CD14-positive monocyte (primary cell): ENCODE results near the gene SENP8. TPM values are rescaled to one million over a fixed set of nuclear protein-coding genes. Genes with fewer than 3 reads are reported as not detected.

Experiments
- DNase-seq, 3 donors: peaks; one replicate each; pipeline ENCODE4 v3.0.0-alpha.2; 2011 to 2022
- H2AFZ ChIP-seq: 2 replicates; pipeline ENCODE4 v1.6.0; 2012; ENCODE audit warnings: mild to moderate bottlenecking, low read depth, low read length, inconsistent platforms; ENCODE audit not compliant: insufficient read depth, poor library complexity, severe bottlenecking
- H3K27ac ChIP-seq, 2 donors: 1 replicate in 1 of 2; 2 replicates in 1 of 2; pipeline ENCODE4 v1.5.1; 2012 to 2013; ENCODE audit warnings: low read length in 2 of 2, control low read depth in 1 of 2, inconsistent platforms in 1 of 2, low read depth in 1 of 2, mild to moderate bottlenecking in 1 of 2
- H3K27me3 ChIP-seq, 2 donors: one replicate each; pipeline versions ENCODE4 v1.6.0 to v1.6.1; 2011 to 2013; ENCODE audit warnings: low read length in 2 of 2; ENCODE audit not compliant: control insufficient read depth in 2 of 2, insufficient read depth in 2 of 2
- H3K36me3 ChIP-seq, 2 donors: replicated peaks in 1 of 2; 1 replicate in 1 of 2; 2 replicates in 1 of 2; pipeline versions ENCODE4 v1.5.1 to v1.6.1; 2012 to 2013; ENCODE audit warnings: low read length in 2 of 2, control low read depth in 1 of 2, inconsistent platforms in 1 of 2, mild to moderate bottlenecking in 1 of 2; ENCODE audit not compliant: insufficient read depth in 2 of 2, control insufficient read depth in 1 of 2
- H3K4me1 ChIP-seq, 2 donors: 1 replicate in 1 of 2; 2 replicates in 1 of 2; pipeline versions ENCODE4 v1.5.1 to v1.6.1; 2012 to 2013; ENCODE audit warnings: low read length in 2 of 2, control low read depth in 1 of 2, inconsistent platforms in 1 of 2, mild to moderate bottlenecking in 1 of 2, moderate library complexity in 1 of 2; ENCODE audit not compliant: insufficient read depth in 2 of 2, control insufficient read depth in 1 of 2
- H3K4me2 ChIP-seq: replicated peaks from 2 replicates; pipeline ENCODE3; 2012; ENCODE audit warnings: low read length, moderate library complexity, mild to moderate bottlenecking; ENCODE audit not compliant: poor library complexity, severe bottlenecking; ENCODE audit errors: extremely low read depth
- H3K4me3 ChIP-seq, 3 experiments: fragments of 200-600 bp in 1 of 3; sonication (generic) in 1 of 3; replicated peaks in 1 of 3; 1 replicate in 2 of 3; 2 replicates in 1 of 3; pipeline ENCODE4 v1.5.1; 2011 to 2013; ENCODE audit warnings: low read length in 3 of 3, mild to moderate bottlenecking in 3 of 3, control low read depth in 2 of 3, low read depth in 2 of 3, inconsistent platforms in 1 of 3, moderate library complexity in 1 of 3
- H3K79me2 ChIP-seq: 2 replicates; pipeline ENCODE4 v1.6.0; 2012; ENCODE audit warnings: mild to moderate bottlenecking, control low read depth, inconsistent platforms, low read length, moderate library complexity; ENCODE audit not compliant: insufficient read depth
- H3K9ac ChIP-seq: 2 replicates; pipeline ENCODE4 v1.6.0; 2017; ENCODE audit warnings: low read length, mild to moderate bottlenecking; ENCODE audit not compliant: insufficient read depth, poor library complexity, severe bottlenecking
- H3K9me3 ChIP-seq, 2 donors: replicated peaks in 1 of 2; 1 replicate in 1 of 2; 2 replicates in 1 of 2; pipeline versions ENCODE4 v1.5.1 to v1.6.1; 2012 to 2013; ENCODE audit warnings: low read length in 2 of 2, control low read depth in 1 of 2; ENCODE audit not compliant: control insufficient read depth in 1 of 2, insufficient read depth in 1 of 2
- H4K20me1 ChIP-seq: 2 replicates; pipeline ENCODE4 v1.6.0; 2012; ENCODE audit warnings: mild to moderate bottlenecking, low read length, control low read depth, moderate library complexity; ENCODE audit not compliant: insufficient read depth
- H3K27ac Mint-ChIP-seq, 7 donors: one replicate each; pipeline ENCODE4 v1.8.0; 2020; ENCODE audit warnings: mild to moderate bottlenecking in 7 of 7, mixed read lengths in 7 of 7, moderate library complexity in 6 of 7, inconsistent platforms in 2 of 7
- H3K27me3 Mint-ChIP-seq, 3 donors: one replicate each; pipeline ENCODE4 v1.8.0; 2021 to 2022; ENCODE audit warnings: low read depth in 3 of 3, mild to moderate bottlenecking in 3 of 3, mixed read lengths in 3 of 3, moderate library complexity in 3 of 3, inconsistent platforms in 1 of 3
- H3K36me3 Mint-ChIP-seq, 2 donors: one replicate each; pipeline ENCODE4 v1.8.0; 2020; ENCODE audit warnings: mixed read lengths in 2 of 2, inconsistent platforms in 1 of 2, mild to moderate bottlenecking in 1 of 2
- H3K4me1 Mint-ChIP-seq: one replicate; pipeline ENCODE4 v1.8.0; 2020; ENCODE audit warnings: mild to moderate bottlenecking, mixed read lengths
- H3K4me3 Mint-ChIP-seq, 2 donors: one replicate each; pipeline ENCODE4 v1.8.0; 2020; ENCODE audit warnings: mild to moderate bottlenecking in 2 of 2, mixed read lengths in 2 of 2, moderate library complexity in 1 of 2
- H3K9me3 Mint-ChIP-seq, 7 donors: one replicate each; pipeline ENCODE4 v1.8.0; 2020 to 2022; ENCODE audit warnings: mixed read lengths in 7 of 7, mild to moderate bottlenecking in 6 of 7, moderate library complexity in 6 of 7, inconsistent platforms in 2 of 7
- CTCF ChIP-seq: fragments of 200-600 bp; IDR thresholded peaks from one replicate; pipeline ENCODE4 v1.8.0; 2022; ENCODE audit warnings: antibody characterized with exemption, mild to moderate bottlenecking
- WGBS: methylation state at CpG from one replicate; pipeline ENCODE4 v1.1.5; 2013; ENCODE audit warnings: missing lambda C conversion rate; ENCODE audit not compliant: insufficient coverage; 5-methylcytosine and 5-hydroxymethylcytosine counted together
- intact Hi-C, 2 donors: fragments of 100-400 bp; cut with micrococcal nuclease; formaldehyde crosslinking; loops; one replicate each; pipeline versions ENCODE4 v1.15.0 to v1.15.1; 2023
- polyA plus RNA-seq, 3 donors: library from polyadenylated mRNA; depleted of rRNA in 1 of 3; unstranded in 2 of 3; stranded (reverse) in 1 of 3; fragments of 300-500 nt in 2 of 3; fragments of >200 nt in 1 of 3; fragmentation: Illumina TruSeq in 2 of 3; gene quantifications; 1 replicate in 2 of 3; 2 replicates in 1 of 3; pipeline ENCODE4 v1.2.3, GENCODE V29; 2012 to 2021

The SENP8 gene
- polyA plus RNA-seq, 3 donors, result 0.52 to 1.4 (median 0.79) TPM

- H3K27me3 ChIP-seq, result peaks cover 21 to 34% of the 10 kb centered on the region in 2 donors
- Mint-ChIP-seq H3K4me3 (no peak overlapping the region), H3K4me1 (peaks cover 3% of the 10 kb centered on the region), H3K27ac (no peak overlapping the region), H3K27me3 (peaks cover 16 to 29% (median 21%) of the 10 kb centered on the region in 3 donors), H3K9me3 (peaks cover 0 to 3% (median 0%) of the 10 kb centered on the region in 7 donors), H3K36me3 (no peaks in the 10 kb centered on the region)
- H3K79me2 ChIP-seq, result no peaks in the 10 kb centered on the region
- intact Hi-C loops, result no loop called here
- WGBS, result no CpG with 5 or more reads among the region's 2 CpGs
- H2AFZ ChIP-seq, result no peak overlapping the region
- no peaks in the 10 kb centered on the region for H3K4me1 ChIP-seq
- H3K27ac ChIP-seq, result no peak overlapping the region
- no peak overlapping the region for H3K9ac ChIP-seq
- no peak for DNase-seq
- H3K4me2 ChIP-seq, result no peak overlapping the region
- TF ChIP-seq CTCF, result no peak
- no peaks in the 10 kb centered on the region for H4K20me1 ChIP-seq
- no peaks in the 10 kb centered on the region for H3K36me3 ChIP-seq
- H3K9me3 ChIP-seq, result peaks cover 0 to 2% of the 10 kb centered on the region in 2 donors
- no peak overlapping the region for H3K4me3 ChIP-seq
Measured at GRCh38 chr15:72189250-72189902, 71.2 kb downstream of the SENP8 start.

GRCh38 chr15:72192416-72192815 is 74.2 kb downstream of the SENP8 start:
- H4K20me1 ChIP-seq, result no peaks in the 10 kb centered on the region
- peaks cover 18 to 23% of the 10 kb centered on the region in 2 donors for H3K4me1 ChIP-seq
- Mint-ChIP-seq H3K9me3 (peaks cover 0 to 2% (median 0%) of the 10 kb centered on the region in 7 donors), H3K4me3 (no peak overlapping the region), H3K36me3 (peaks cover 3 to 6% of the 10 kb centered on the region in 2 donors), H3K27ac (peak overlapping the region in 1 of 7 donors; percentile 57), H3K4me1 (peaks cover 21% of the 10 kb centered on the region), H3K27me3 (peaks cover 18 to 22% (median 18%) of the 10 kb centered on the region in 3 donors)
- H3K4me2 ChIP-seq, result no peak overlapping the region
- no peak overlapping the region for H2AFZ ChIP-seq
- peaks cover 11 to 29% of the 10 kb centered on the region in 2 donors for H3K27me3 ChIP-seq
- no CpG with 5 or more reads among the region's 3 CpGs for WGBS
- TF ChIP-seq CTCF, result no peak
- no peak overlapping the region for H3K9ac ChIP-seq
- H3K27ac ChIP-seq, result no peak overlapping the region
- H3K9me3 ChIP-seq, result no peaks in the 10 kb centered on the region
- H3K79me2 ChIP-seq, result no peaks in the 10 kb centered on the region
- intact Hi-C loops, result loop anchor here (10.0 kb wide), 3 partner anchors 78 to 482 kb away; partner anchors contain the start of genes ARIH1 (in 1 of the 2), MYO9A (in 1 of the 2) and SENP8 (in 1 of the 2)
- H3K36me3 ChIP-seq, result no peaks in the 10 kb centered on the region
- no peak overlapping the region for H3K4me3 ChIP-seq
- no peak for DNase-seq

Other genes starting within 250 kb of the SENP8 start
- 1 to 10 TPM; 3.9 to 6.6 (median 5.0) TPM for gene MYO9A, start 253 bp upstream of the SENP8 start, polyA plus RNA-seq
- not detected for gene GRAMD2A, start 79.4 kb downstream of the SENP8 start, polyA plus RNA-seq
- 100 to 1,000 TPM; 544 to 999 (median 986) TPM for gene PKM, start 112.8 kb downstream of the SENP8 start, polyA plus RNA-seq
- gene PARP6, start 154.2 kb downstream of the SENP8 start, polyA plus RNA-seq, result 100 to 1,000 TPM in 1 of 3 donors, 10 to 100 TPM in 2; 12.9 to 165 (median 13.5) TPM
- gene CELF6, start 201.8 kb downstream of the SENP8 start, polyA plus RNA-seq, result 1 to 10 TPM in 1 of 3 donors, not detected in 2; 2.9 TPM